Measurements from ENCODE around the gene PRKAR1B.

PRKAR1B gene

DNA sequence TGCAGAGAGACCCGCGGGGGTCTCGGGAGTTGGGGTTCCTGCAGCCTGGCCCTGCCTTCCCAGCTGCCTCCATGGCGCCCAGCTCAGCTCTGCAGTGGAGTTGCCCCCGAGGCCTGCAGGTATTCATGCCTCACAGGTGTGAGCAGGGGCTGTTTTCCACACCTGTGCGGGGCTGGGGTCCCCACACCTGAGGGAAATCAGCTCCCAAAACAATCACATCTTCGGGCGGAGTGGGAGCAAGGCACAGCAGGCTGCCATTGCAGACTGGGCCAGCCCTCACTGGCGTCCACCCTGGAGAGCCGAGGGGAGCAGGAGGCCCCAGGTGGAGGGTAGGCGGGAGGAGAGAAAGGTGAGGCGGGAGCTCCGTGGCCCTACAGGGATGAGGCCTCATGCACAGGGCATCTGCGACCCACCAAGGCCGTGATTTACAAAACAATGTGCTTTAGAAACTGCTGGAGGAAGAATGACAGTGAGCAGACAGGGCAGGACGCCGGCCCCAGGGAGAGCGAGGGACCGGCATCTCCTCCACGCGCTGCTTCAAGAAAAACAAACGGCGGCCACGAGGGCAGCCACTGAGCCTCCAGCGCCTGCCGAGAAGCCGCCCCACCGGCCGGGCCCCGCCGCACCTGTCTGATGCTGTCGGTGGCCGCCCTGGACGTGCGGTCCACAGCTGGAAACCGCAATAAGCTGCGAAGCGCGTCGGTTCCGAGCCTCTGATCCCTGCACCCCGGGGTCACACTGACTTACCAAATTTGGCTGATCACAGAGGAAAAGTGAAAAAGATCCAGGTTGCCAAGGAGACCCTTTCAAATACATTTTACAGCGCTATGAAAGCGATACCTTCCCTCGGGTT, 154.4 kb downstream of the PRKAR1B start:
- no peak for DNase-seq (ENCODE audit: low spot score)

DNA sequence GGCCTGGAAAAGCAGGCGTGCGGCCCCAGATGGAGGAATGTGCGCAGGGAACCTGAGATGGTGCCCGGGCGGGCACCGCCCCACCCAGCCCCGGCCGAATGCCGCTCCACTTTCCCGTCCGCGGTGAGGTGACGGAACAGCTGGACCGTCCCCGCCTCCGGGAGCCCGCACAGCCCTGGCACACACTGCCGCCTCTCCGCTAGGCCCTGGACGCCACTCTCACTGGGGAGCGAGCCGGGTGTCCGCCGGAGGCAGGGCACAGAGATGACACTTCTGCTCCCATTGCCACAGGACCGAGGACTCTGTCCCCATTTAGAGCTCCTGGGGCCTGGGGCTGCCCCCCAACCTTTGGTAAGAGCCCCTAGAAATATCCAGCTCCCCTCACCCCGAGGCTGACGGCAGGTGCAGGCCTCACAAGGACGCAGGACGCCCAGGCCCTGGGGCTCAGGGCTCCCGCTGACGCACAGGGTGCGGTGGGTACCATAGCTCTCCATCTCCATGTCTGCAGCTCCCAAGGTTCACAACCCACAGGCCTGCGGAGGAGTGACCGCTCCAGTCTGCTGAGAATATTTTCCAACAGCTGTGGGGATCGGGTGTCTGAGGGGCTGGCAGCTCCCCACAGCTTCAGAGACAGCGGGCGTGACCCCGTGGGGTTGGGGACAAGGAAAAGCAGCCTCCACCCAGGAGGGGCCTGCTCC, 155.2 kb downstream of the PRKAR1B start:
- DNase-seq (ENCODE audit: low spot score), result no peak

DNA sequence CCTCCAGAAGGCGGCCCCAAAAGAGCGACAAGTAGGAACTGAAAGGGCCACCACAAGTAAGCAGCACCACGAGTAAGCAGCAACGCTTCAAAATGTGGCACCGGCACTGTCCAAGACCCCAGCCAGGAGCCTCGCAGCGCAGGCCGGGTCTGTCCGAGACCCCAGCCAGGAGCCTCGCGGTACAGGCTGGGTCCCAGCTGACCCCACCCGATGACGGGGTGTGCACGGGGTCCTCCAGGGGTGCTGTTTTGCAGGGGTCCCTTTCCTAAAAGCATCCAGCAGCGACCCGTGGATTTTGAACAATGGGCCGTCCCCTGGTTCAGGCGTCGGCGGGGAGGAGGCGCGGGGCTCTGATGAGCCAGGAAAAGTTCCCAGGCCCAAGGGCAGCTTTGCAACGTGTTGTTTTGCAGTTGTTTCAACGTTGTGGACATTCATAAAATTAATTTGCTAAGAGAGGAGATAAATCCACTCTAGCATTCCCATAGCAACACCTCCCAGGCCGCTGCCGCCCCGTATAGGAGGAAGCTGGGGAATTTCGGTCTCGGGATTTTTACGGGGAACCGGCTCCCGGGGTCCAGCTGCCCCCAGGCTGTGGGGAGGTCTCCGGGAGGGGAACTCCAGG, 155.9 kb downstream of the PRKAR1B start:
- no peak for DNase-seq (ENCODE audit: low spot score)

DNA sequence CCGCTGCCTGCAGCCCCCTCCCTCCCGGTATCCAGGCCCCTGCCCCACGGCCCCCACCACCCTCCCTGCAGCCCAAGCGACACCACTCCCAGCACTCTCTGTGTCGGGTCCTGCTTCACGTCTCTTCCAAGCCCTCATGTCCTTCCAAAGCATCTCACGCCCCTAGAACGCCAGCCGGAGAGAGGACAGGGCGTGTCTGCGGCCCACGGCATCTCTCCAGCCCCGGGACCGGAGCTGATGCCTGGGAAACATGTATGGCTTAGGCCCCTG, 156.3 kb downstream of the PRKAR1B start:
- DNase-seq (ENCODE audit: low spot score), result no peak

DNA sequence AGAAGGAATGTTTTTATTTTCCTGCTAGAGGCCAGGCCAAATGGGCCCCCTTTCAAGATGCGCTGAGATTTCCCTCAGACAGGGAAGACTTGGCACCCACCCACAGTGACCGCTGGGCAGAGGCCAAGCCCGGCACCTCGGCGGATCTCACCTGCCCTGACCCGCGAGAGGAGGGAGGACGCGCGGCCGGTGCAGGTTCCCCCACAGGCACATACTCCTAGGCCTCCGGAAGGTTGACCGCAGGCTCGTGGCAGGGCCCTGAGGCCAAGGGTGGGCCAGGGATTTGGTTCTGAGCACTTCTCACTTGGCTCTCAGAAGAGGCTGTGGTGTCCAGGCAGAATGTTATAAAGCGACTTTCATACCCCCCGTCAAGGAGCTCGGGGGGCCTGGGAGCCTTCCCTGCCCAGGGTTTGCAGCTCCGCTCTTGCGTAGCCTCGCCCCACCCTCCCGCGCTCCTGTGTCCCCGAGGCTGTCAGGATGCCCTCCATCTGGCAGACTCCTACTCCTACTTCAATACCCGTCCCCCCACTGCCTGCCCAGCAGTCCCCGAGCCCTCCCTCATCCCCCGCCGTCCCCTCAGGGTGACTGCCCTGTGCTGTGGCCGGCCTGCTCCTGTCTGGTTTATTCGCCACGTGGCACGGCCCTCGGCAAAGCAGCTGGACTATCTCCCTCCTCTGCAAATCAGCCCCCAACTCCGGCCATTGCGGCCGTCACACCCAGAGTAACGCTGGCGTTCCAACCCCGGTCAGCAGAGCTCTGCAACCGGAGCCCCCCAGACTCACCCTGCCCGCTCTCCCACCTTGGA, 156.9 kb downstream of the PRKAR1B start:
- DNase-seq (ENCODE audit: low spot score), result no peak

DNA sequence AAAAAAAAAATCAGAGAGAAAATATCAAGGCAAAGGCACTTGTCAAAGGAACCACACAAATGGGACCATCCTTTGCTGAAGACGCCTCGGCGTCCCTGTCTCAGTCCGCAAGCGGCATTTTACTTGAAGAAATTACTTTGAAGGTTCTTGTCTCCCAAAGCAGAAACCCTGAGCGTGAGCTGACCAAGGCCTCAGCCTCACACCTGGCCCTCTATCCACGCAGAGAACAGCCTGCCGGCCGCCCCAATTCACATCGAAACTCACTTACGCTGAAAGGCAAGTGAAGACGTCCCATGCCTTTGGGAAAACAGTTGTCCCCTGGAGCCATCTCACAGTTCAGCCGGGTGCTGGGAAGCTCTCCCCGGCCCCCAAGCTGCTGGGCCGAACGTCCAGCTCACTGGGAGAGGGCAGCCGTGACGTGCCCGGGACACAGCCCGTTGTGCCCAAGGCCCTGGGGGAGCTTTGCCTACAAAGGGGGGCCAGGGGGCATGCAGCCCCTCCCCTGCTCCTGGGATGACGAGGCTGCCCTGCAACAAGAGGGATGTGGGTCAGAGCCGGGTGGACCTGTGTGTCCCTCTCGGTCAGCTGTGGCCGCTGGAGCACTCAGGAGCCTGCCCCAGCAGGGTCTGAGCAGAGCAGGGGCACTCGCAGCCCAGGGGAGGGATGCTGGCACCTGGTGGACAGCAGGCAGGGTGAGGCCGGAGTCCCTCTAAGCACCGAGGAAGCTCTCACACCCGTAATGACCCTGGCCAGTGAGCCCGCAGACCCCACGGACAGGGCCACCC, 157.8 kb downstream of the PRKAR1B start:
- no peak for DNase-seq (ENCODE audit: low spot score)

DNA sequence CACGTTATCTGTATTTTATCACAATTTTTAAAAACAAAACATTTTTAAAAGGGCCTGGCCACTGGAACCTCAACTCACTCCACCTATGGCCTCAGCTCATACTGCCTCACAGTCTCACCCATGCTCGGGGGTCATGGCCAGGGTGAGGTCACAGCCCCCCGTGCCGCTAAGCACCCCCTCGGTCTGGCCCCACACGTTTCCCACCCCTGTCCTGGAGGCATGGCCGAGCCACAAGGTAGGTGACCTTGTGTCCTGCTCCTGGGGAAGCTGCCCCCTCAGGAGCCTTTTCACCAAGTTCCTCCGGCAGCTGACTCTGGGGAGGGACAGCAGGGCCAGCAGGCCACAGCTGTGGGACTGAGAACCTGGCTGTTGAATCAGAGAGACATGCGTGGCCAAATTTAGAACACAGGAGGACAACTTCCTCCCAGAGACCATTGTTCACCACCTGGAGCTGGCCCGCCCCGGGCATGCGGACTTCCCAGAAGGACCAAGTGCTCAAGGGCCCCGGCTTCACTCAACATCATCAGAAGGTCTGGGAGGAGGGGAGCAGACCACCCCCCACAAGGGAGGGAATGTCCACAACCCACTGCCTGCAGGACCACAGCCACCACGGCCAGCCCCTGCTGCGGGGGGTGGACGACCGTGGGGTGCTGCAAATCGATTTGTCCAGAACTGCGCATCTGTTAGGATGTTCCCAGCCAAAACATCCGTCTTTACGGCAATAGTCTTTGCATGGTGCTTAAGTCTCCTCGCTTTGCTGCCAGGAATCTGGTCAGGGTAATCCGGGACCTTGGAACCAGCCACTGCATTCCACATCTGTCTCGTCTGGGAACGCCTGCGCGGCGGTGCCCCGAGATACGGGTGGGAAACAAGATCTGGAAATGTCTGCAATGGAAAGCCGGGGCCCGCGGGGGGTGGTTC, 158.8 kb downstream of the PRKAR1B start:
- no peak for DNase-seq (ENCODE audit: low spot score)

DNA sequence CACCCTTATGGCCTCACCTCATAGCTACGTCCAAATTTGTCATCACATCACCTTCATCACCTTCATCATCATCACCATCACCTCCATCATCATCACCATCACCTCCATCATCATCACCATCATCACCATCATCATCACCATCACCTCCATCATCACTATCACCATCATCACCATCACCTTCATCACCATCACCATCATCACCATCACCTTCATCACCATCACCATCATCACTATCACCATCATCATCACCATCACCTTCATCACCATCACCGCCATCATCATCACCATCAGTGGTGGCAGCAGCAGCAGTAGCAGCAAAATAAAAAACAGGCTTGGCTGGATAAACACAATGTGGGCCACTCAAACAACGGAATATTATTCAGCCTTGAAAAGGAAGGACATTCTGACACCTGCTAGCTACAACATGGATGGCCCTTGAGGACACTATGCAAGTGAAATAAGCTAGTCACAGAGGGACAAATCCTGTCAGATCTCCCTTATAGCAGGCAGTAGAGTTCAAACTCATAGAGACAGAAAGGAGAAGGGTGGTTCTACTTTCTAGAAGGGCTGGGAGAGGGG, 159.7 kb downstream of the PRKAR1B start:
- no peak for DNase-seq (ENCODE audit: low spot score)

DNA sequence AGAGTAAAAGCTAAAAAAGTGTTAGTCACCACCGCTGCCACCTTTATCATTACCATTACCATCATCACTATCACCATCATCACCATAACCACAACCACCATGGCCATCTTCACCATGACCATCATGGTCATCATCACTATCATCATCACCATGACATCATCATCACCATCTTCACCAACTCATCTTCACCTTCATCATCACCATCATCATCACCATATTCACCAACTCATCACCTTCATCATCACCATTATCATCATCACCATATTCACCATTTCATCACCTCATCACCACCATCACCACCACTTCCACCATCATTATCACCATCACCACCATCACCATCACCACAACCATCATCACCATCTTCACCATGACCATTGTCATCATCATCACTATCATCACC, 161.0 kb downstream of the PRKAR1B start:
- no peak for DNase-seq (ENCODE audit: low spot score)

DNA sequence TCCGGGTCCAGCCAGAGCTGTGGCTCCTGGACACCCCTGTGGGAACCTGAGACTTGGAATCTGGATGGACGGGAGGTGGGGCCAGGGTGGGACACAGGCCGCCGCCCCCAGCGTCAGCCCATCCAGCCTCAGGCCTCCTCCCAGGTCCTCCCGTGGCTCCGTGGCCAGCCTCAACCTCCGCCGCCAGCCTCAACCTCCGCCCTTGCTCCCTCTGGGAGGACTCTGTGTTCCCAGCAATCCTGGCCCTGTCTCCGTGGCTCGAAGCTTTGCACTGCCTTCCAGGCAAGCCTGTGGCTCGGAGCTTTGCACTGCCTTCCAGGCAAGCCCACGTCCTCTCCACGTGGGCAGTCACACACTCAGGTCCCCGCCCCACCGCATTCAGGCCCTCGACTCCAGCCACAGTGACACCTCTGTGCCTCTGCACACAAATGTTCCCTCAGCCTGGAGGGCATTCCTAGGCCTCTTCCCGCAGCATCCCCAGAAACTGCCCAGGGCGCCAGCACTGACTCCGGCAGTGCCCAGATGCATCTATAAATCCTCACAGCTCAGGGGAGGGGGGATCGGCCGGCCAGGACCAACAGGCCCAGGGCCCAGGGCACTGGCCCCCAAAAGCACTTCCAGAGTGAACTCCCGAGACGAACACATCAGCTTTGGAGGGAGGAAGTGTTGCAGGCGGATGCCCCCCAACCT, 162.8 kb downstream of the PRKAR1B start:
- no peak for DNase-seq (ENCODE audit: low spot score)

DNA sequence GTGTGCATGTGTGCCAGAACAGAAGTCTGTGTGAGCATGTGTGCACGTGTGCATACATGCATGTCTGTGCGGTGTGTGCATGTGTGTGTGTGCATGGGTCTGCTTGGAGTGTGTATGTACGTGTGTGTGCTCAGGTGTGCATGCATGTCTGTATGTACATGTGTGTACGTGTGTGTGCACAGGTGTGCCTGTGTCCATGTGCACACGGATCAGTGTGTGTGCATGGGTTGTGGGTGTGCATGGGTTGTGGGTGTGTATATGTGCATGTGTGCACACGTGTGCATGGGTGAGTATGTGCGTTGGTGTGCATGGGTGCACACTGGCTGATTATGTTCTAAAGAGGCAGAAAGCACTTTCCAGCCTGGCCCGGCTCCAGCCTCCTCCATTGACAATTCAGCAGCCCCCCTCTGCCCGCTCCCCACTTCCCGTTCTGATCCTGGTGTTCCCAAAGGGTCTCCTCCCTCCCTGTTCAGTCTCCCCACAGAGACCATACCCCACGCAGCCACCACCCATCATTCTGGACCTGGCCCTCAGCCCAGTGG, 163.4 kb downstream of the PRKAR1B start:
- no peak for DNase-seq (ENCODE audit: low spot score)

DNA sequence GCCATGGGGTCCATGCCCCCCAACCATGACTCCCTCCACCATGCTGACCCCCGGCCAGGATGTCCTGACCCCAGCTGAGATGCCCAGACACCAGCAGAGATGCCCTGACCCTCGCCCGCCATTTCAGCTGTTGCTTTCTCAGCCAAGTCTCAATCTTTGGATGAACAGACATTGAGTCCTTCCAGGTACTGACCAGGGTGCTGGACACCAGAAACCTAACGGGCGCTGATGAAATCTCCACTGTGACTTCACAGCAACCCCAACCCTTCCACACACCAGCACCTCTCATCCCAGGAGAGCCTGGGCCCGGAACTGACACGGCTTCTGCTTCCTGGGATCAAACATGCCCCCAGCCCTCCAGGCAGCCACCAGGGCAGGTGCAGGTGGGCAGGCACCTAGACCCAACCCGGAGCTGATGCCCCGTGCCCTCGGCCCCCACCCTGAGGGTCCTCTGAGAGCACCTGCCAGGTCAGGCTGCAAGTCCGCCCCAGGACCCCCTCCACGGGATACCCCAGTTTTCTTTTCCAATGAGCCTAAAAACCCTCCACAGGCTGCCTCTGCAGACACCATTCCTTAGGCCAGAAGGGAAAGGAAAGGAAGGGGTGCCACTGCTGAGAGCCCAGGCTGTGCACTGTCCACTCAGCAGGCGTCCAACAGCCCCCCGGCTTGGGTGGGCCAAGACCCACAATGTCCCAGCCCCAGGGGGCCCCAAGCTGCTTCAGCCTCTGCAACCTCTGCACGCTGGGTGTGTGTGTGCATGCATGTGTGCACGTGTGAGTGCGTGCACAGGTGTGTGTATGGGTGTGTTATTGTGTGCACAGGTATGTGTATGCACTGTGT, 164.1 kb downstream of the PRKAR1B start:
- no peak for DNase-seq (ENCODE audit: low spot score)

DNA sequence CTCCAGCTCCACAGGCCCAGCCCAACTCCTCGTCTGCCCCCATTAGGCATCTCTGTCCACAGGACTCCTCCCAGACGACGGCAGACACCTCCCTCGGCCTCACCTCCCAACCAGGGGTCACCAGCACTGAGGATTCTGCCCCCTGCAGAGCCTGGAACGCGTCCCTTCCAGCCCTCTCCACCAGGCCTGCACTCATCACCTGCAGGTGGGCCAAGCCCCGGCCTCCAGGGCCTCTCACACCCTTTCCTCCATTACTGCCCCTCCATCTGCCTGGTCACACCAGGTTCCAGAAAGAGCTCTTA, 164.8 kb downstream of the PRKAR1B start:
- DNase-seq (ENCODE audit: low spot score), result no peak

DNA sequence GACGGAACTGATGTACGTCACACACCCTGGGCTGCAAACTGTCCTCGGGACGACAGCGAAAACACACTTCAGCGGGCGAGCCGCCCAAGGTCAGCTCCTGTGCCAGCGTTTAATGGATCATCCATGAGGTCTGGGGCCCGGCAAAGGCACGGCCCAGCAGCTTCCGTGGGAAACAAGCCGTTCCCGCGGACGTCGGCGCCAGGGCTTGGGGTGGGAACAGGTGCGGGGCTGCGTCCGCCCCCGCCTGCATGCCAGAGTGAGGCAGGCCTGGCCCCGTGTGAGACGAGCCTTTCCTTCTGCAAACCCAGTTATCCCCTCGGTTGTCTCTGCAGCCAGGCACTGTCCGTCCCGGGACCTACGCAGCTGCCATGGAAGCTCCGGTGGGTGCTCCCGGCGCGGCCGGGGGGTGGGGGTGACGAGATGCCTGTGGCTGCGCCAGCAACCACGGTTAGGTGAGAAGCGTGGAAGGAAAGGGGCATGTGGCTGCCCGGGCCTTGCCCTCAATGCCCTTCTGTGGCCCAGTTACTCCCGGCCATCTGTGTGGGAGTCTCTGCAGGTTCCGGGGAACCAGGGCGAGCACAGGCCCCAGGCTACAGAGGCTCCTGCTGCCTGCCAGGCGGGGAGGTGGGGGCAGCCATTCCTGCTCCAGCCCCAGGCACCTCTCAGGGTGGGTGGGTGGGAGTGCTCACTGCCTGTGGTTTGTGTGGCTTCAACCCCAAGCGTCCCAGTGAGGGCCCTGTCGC, 165.3 kb downstream of the PRKAR1B start:
- no peak for DNase-seq (ENCODE audit: low spot score)

DNA sequence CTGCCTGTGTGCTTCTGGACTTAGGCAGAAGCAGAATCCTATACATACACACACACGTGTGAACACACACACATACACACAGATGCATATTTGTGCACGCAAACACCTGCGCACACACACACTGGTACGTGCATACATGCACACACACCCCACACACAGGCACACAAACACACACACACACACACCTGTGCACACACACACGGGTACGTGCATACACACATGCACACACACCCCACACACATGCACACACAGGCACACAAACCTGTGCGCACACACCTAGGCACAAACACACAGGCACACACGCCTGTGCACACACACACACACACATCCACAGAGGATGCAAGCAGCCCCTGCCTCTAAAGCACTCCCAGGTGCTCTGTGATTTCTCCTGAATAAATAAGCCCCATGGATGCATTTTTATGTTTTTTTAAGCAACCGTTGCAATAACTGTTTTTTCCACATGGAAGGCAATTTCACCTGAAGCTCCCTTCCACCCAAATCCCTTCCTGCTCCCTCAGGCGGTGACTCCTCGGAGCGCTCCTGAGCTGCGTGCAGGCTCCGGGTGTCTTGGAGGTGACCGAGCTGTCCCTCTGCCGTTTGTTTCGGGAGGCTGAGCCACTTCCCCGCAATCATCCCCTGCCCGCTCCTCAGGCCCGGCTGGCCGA, 166.0 kb downstream of the PRKAR1B start:
- no peak for DNase-seq (ENCODE audit: low spot score)

DNA sequence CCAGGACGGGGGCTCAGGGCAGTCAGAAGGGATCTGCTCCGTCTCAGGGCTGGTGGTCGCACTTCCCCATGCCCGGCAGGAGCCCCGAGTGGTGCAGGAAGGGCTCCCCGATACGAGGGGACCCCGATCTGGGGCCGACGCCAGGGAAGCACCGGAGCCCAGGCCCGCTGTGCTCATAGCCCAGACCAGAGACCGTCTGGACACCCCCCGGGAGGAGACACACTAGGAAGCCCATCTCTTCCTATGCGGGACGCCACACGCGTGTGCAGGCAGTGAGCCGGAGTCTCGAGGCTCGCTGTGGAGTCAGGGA, 167.7 kb downstream of the PRKAR1B start:
- no peak for DNase-seq (ENCODE audit: low spot score)

DNA sequence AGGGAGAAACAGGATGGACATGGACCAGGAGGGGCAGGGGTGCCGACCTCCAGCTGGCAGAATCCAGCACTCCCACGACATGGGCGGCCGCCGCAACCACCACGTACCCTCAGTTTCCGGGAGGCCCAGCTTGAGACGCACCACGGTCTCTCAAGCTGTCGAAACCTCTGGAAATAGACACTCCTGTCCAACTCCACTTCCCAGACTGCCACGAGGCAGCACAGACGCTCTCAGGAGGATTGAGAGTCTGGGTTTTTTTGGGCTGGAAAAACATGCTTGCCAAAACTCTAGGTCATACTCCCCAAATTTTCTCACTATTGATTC, 169.6 kb downstream of the PRKAR1B start:
- no peak for DNase-seq (ENCODE audit: low spot score)

Data from germinal center (tissue), 1 donor.